Measurements from ENCODE around the gene CCDC112. TPM values are rescaled to one million over a fixed set of nuclear protein-coding genes. Genes with fewer than 3 reads are reported as not detected.

Gene CCDC112
- total and polyA plus RNA-seq, 2 experiments from 2014 or later = 18.1 to 48.2 TPM

DNA sequence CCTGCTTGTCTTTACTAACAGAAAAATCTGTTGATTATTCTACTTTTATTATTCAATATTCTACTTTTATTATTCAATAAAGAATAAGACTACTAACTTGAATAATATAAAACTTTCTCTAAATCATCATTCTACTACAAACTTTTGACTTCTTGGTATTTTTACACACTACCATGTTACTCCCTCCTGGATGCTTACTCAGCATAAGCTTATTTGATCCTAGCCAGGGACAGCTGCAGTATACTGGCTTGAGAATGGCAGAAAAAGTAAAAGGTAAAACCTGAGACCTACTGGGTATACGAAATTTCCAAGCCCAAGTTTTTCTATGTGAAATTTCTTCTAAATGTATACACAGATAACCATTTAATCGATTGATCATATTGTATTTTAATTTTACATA lies 59.9 kb downstream of the CCDC112 start (continued):
- TF ChIP-seq, protein P1, sequence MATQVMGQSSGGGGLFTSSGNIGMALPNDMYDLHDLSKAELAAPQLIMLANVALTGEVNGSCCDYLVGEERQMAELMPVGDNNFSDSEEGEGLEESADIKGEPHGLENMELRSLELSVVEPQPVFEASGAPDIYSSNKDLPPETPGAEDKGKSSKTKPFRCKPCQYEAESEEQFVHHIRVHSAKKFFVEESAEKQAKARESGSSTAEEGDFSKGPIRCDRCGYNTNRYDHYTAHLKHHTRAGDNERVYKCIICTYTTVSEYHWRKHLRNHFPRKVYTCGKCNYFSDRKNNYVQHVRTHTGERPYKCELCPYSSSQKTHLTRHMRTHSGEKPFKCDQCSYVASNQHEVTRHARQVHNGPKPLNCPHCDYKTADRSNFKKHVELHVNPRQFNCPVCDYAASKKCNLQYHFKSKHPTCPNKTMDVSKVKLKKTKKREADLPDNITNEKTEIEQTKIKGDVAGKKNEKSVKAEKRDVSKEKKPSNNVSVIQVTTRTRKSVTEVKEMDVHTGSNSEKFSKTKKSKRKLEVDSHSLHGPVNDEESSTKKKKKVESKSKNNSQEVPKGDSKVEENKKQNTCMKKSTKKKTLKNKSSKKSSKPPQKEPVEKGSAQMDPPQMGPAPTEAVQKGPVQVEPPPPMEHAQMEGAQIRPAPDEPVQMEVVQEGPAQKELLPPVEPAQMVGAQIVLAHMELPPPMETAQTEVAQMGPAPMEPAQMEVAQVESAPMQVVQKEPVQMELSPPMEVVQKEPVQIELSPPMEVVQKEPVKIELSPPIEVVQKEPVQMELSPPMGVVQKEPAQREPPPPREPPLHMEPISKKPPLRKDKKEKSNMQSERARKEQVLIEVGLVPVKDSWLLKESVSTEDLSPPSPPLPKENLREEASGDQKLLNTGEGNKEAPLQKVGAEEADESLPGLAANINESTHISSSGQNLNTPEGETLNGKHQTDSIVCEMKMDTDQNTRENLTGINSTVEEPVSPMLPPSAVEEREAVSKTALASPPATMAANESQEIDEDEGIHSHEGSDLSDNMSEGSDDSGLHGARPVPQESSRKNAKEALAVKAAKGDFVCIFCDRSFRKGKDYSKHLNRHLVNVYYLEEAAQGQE (IDR thresholded peaks at IDR 0.05; ENCODE audit: unreplicated experiment) = no peak
- TF ChIP-seq, protein P2, sequence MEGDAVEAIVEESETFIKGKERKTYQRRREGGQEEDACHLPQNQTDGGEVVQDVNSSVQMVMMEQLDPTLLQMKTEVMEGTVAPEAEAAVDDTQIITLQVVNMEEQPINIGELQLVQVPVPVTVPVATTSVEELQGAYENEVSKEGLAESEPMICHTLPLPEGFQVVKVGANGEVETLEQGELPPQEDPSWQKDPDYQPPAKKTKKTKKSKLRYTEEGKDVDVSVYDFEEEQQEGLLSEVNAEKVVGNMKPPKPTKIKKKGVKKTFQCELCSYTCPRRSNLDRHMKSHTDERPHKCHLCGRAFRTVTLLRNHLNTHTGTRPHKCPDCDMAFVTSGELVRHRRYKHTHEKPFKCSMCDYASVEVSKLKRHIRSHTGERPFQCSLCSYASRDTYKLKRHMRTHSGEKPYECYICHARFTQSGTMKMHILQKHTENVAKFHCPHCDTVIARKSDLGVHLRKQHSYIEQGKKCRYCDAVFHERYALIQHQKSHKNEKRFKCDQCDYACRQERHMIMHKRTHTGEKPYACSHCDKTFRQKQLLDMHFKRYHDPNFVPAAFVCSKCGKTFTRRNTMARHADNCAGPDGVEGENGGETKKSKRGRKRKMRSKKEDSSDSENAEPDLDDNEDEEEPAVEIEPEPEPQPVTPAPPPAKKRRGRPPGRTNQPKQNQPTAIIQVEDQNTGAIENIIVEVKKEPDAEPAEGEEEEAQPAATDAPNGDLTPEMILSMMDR (conservative IDR thresholded peaks at IDR 0.05; ENCODE audit: low read depth in 2 of 2) = no peak
- TF ChIP-seq, protein P3, sequence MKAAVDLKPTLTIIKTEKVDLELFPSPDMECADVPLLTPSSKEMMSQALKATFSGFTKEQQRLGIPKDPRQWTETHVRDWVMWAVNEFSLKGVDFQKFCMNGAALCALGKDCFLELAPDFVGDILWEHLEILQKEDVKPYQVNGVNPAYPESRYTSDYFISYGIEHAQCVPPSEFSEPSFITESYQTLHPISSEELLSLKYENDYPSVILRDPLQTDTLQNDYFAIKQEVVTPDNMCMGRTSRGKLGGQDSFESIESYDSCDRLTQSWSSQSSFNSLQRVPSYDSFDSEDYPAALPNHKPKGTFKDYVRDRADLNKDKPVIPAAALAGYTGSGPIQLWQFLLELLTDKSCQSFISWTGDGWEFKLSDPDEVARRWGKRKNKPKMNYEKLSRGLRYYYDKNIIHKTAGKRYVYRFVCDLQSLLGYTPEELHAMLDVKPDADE (IDR thresholded peaks at IDR 0.05) = no peak
- TF ChIP-seq ZNF331 (CRISPR knock-in tag; IDR thresholded peaks at IDR 0.05; ENCODE audit: low read depth) (no peak), JUNB (IDR thresholded peaks at IDR 0.05; ENCODE audit: unreplicated experiment) (no peak), POLR2AphosphoS5 (IDR thresholded peaks at IDR 0.05; ENCODE audit: low read depth) (no peak), STAT1 (IDR thresholded peaks at IDR 0.05; ENCODE audit: unreplicated experiment) (no peak), ZNF114 (CRISPR knock-in tag; IDR thresholded peaks at IDR 0.05) (no peak)

DNA sequence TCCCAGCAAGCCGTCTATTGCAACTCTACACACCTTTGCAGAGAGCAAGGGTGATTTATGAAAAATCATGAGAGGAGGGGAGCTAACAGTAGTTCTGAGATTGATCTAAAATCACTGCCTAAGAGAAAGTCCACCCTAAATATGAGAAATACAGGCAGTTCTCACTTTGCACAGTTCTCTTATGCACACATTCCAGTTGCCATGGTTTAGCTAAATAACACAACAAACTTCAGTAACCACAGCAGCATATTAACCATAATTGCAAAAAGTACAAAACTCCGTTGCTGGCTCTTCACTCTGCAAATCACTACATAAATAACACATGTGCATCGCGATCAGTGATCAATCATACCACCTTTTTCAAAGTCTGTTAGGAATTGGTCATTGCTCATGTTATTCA lies 64.9 kb downstream of the CCDC112 start:
- no peaks in the 10 kb centered on the region for H3K4me1 Mint-ChIP-seq
- TF ChIP-seq ZNF331 (CRISPR knock-in tag; IDR thresholded peaks at IDR 0.05; ENCODE audit: low read depth) (no peak), EZH2phosphoT487 (IDR thresholded peaks at IDR 0.05; ENCODE audit: unreplicated experiment) (no peak), POLR2AphosphoS5 (IDR thresholded peaks at IDR 0.05; ENCODE audit: low read depth) (no peak), EZH2 (IDR thresholded peaks at IDR 0.05; ENCODE audit: low read depth, unreplicated experiment) (no peak), ZNF114 (CRISPR knock-in tag; IDR thresholded peaks at IDR 0.05) (no peak)
- TF ChIP-seq, protein P3 (IDR thresholded peaks at IDR 0.05) = no peak
- TF ChIP-seq, protein P4, sequence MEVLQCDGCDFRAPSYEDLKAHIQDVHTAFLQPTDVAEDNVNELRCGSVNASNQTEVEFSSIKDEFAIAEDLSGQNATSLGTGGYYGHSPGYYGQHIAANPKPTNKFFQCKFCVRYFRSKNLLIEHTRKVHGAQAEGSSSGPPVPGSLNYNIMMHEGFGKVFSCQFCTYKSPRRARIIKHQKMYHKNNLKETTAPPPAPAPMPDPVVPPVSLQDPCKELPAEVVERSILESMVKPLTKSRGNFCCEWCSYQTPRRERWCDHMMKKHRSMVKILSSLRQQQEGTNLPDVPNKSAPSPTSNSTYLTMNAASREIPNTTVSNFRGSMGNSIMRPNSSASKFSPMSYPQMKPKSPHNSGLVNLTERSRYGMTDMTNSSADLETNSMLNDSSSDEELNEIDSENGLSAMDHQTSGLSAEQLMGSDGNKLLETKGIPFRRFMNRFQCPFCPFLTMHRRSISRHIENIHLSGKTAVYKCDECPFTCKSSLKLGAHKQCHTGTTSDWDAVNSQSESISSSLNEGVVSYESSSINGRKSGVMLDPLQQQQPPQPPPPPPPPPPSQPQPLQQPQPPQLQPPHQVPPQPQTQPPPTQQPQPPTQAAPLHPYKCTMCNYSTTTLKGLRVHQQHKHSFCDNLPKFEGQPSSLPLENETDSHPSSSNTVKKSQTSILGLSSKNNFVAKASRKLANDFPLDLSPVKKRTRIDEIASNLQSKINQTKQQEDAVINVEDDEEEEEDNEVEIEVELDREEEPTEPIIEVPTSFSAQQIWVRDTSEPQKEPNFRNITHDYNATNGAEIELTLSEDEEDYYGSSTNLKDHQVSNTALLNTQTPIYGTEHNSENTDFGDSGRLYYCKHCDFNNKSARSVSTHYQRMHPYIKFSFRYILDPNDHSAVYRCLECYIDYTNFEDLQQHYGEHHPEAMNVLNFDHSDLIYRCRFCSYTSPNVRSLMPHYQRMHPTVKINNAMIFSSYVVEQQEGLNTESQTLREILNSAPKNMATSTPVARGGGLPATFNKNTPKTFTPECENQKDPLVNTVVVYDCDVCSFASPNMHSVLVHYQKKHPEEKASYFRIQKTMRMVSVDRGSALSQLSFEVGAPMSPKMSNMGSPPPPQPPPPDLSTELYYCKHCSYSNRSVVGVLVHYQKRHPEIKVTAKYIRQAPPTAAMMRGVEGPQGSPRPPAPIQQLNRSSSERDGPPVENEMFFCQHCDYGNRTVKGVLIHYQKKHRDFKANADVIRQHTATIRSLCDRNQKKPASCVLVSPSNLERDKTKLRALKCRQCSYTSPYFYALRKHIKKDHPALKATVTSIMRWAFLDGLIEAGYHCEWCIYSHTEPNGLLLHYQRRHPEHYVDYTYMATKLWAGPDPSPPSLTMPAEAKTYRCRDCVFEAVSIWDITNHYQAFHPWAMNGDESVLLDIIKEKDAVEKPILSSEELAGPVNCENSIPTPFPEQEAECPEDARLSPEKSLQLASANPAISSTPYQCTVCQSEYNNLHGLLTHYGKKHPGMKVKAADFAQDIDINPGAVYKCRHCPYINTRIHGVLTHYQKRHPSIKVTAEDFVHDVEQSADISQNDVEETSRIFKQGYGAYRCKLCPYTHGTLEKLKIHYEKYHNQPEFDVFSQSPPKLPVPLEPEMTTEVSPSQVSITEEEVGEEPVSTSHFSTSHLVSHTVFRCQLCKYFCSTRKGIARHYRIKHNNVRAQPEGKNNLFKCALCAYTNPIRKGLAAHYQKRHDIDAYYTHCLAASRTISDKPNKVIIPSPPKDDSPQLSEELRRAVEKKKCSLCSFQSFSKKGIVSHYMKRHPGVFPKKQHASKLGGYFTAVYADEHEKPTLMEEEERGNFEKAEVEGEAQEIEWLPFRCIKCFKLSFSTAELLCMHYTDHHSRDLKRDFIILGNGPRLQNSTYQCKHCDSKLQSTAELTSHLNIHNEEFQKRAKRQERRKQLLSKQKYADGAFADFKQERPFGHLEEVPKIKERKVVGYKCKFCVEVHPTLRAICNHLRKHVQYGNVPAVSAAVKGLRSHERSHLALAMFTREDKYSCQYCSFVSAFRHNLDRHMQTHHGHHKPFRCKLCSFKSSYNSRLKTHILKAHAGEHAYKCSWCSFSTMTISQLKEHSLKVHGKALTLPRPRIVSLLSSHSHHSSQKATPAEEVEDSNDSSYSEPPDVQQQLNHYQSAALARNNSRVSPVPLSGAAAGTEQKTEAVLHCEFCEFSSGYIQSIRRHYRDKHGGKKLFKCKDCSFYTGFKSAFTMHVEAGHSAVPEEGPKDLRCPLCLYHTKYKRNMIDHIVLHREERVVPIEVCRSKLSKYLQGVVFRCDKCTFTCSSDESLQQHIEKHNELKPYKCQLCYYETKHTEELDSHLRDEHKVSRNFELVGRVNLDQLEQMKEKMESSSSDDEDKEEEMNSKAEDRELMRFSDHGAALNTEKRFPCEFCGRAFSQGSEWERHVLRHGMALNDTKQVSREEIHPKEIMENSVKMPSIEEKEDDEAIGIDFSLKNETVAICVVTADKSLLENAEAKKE (CRISPR knock-in tag; IDR thresholded peaks at IDR 0.05) = no peak

More for the DNA sequence above, 64.9 kb downstream of the CCDC112 start:
- Histone ChIP-seq H3K9me2 (ENCODE audit: insufficient read depth) (no peaks in the 10 kb centered on the region), H3K36me3 (ENCODE audit: insufficient read depth) (peaks cover 7% of the 10 kb centered on the region; the same call in 1 of the 2 replicates), H3K4me3 (no peak overlapping the region), H3K27me3 (ENCODE audit: insufficient read depth) (no peaks in the 10 kb centered on the region), H3K4me2 (no peak overlapping the region), H4K20me1 (replicated peaks; ENCODE audit: insufficient read depth) (no peaks in the 10 kb centered on the region), H2AFZ (no peak overlapping the region), H3F3A (replicated peaks; ENCODE audit: low read depth) (no peaks in the 10 kb centered on the region), H3K27ac (ENCODE audit: low read depth) (no peak overlapping the region), H3K79me2 (replicated peaks; ENCODE audit: insufficient read depth) (no peaks in the 10 kb centered on the region), H3K4me1 (ENCODE audit: insufficient read depth) (no peaks in the 10 kb centered on the region)
- Mint-ChIP-seq H3K4me3 (no peak overlapping the region), H3K27ac (no peak overlapping the region), H3K27me3 (ENCODE audit: insufficient read depth, low read depth, poor library complexity) (no peaks in the 10 kb centered on the region), H3K36me3 (ENCODE audit: low read depth) (peaks cover 3% of the 10 kb centered on the region; the same call in 1 of the 3 replicates), H3K9me3 (no peaks in the 10 kb centered on the region)
- ATAC-seq = no peak
- no peak for DNase-seq (ENCODE audit: low spot score)

Measured in GM23338 (cell line).